HepG2 (cell line): ENCODE data around the gene CAMSAP3. TPM values are rescaled to one million over a fixed set of nuclear protein-coding genes. Genes with fewer than 3 reads are reported as not detected.
A peak's percentile ranks its signal among the peaks of the same experiment; 100 is the strongest.

Experiments used
- BHLHE40 ChIP-seq: IDR thresholded peaks from 2 replicates; pipeline ENCODE4 v1.6.1; 2011; ENCODE audit warnings: low read length, improper control_type of control experiment
- CHD2 ChIP-seq: IDR thresholded peaks from 2 replicates; pipeline ENCODE4 v1.6.1; 2011; ENCODE audit warnings: low read depth, low read length, improper control_type of control experiment
- JDP2 ChIP-seq: sonication (generic); formaldehyde crosslinking; IDR thresholded peaks from 2 replicates; pipeline ENCODE4 v1.8.1; 2022; ENCODE audit warnings: missing genetic modification reagents, borderline replicate concordance
- JUND ChIP-seq: sonication (generic); formaldehyde crosslinking; IDR thresholded peaks from 2 replicates; pipeline ENCODE4 v1.8.0; 2022; ENCODE audit warnings: mild to moderate bottlenecking, missing genetic modification reagents
- SIX4 ChIP-seq: sonication (generic); formaldehyde crosslinking; IDR thresholded peaks from 2 replicates; pipeline ENCODE4 v1.4.0; 2020; ENCODE audit warnings: missing genetic modification reagents
- SP1 ChIP-seq, 2 experiments: fragments of 450-650 bp in 1 of 2; sonication (generic) in 1 of 2; formaldehyde crosslinking in 1 of 2; IDR thresholded peaks; 2 replicates each; pipeline versions ENCODE4 v1.4.0 to v1.6.1; 2016 to 2020; ENCODE audit warnings: missing genetic modification reagents in 1 of 2
- SRY ChIP-seq: sonication (generic); formaldehyde crosslinking; IDR thresholded peaks from 2 replicates; pipeline ENCODE4 v1.8.0; 2022; ENCODE audit warnings: mild to moderate bottlenecking, missing genetic modification reagents
- TFAP4 ChIP-seq: sonication (generic); IDR thresholded peaks from 2 replicates; pipeline ENCODE4 v1.6.1; 2016; ENCODE audit warnings: low read depth, borderline replicate concordance
- WIZ ChIP-seq: sonication (generic); formaldehyde crosslinking; IDR thresholded peaks from 2 replicates; pipeline ENCODE4 v1.5.1; 2020; ENCODE audit warnings: mild to moderate bottlenecking, missing genetic modification reagents
- ZBTB3 ChIP-seq: sonication (generic); formaldehyde crosslinking; IDR thresholded peaks from 2 replicates; pipeline ENCODE4 v1.4.0; 2020; ENCODE audit warnings: low read depth, mild to moderate bottlenecking, moderate library complexity, missing genetic modification reagents, borderline replicate concordance
- ZBTB33 ChIP-seq: sonication (generic); formaldehyde crosslinking; IDR thresholded peaks from 2 replicates; pipeline ENCODE4 v1.4.0; 2020; ENCODE audit warnings: missing genetic modification reagents
- ZBTB34 ChIP-seq: sonication (generic); formaldehyde crosslinking; IDR thresholded peaks from 2 replicates; pipeline ENCODE4 v1.8.0; 2022; ENCODE audit warnings: mild to moderate bottlenecking, missing genetic modification reagents
- ZBTB44 ChIP-seq: sonication (generic); formaldehyde crosslinking; IDR thresholded peaks from 2 replicates; pipeline ENCODE4 v1.4.0; 2020; ENCODE audit warnings: missing genetic modification reagents
- ZNF260 ChIP-seq: sonication (generic); formaldehyde crosslinking; IDR thresholded peaks from 2 replicates; pipeline ENCODE4 v1.4.0; 2020; ENCODE audit warnings: missing genetic modification reagents, low read depth, mild to moderate bottlenecking, borderline replicate concordance
- polyA plus RNA-seq, 8 experiments: library from polyadenylated mRNA; depleted of rRNA in 3 of 8; stranded (reverse) in 7 of 8; unstranded in 1 of 8; fragments of >200 nt; fragmentation: Illumina TruSeq in 4 of 8; extraction: Trizol in 4 of 8; gene quantifications; 2 replicates each; pipeline versions ENCODE4 v1.2.1 to v1.2.3, GENCODE V29; 2011 to 2016; ENCODE audit warnings: low read depth in 4 of 8, missing spikeins in 1 of 8, mixed read lengths in 1 of 8; ENCODE audit not compliant: insufficient read depth in 1 of 8
- total RNA-seq, 5 experiments: library from RNA; depleted of rRNA; stranded (reverse); fragments of >200 nt; fragmentation: Illumina TruSeq; extraction: Trizol; gene quantifications; 2 replicates each; pipeline ENCODE4 v1.2.3, GENCODE V29; 2016; ENCODE audit warnings: low read depth in 1 of 5

Gene CAMSAP3
- total and polyA plus RNA-seq, 2 of the 13 experiments (the other 11 are each of a cell fraction or from before 2014, with no cell fraction given) = 10.8 to 11.8 TPM

GRCh38 chr19:7636691-7637373, 41.2 kb downstream of the CAMSAP3 start, which contains the start of gene STXBP2 (continued):
- TF ChIP-seq ZBTB33 (CRISPR knock-in tag) = peak; percentile 38; the same call in 1 of the 2 replicates
- TF ChIP-seq CHD2 = no peak
- no peak for TF ChIP-seq JUND
- TF ChIP-seq JDP2 = no peak
- no peak for TF ChIP-seq ZNF260 (CRISPR knock-in tag)
- peak; percentile 70; the same call in 1 of the 2 replicates for TF ChIP-seq WIZ (CRISPR knock-in tag)
- no peak; the same call in 1 of the 2 replicates for TF ChIP-seq SIX4
- TF ChIP-seq BHLHE40 = no peak
- no peak; the same call in 1 of the 2 replicates for TF ChIP-seq ZBTB3 (CRISPR knock-in tag)
- TF ChIP-seq TFAP4 = no peak
- TF ChIP-seq ZBTB34 (CRISPR knock-in tag) = no peak
- TF ChIP-seq ZBTB44 (CRISPR knock-in tag) = no peak
- no peak for TF ChIP-seq SP1 (IDR thresholded peaks at IDR 0.05)
- peak; percentile 90 for TF ChIP-seq SP1 (CRISPR knock-in tag; IDR thresholded peaks at IDR 0.05)
- 0 out of 2 replicates have a peak, but pooled peaks have one; percentile 20 for TF ChIP-seq SRY (CRISPR knock-in tag)
